RKO (cell line): Measurements from ENCODE around the gene ABLIM2.

Source experiments
- DNase-seq: peaks from one replicate; pipeline ENCODE4 v3.0.0-alpha.2; 2016; ENCODE audit warnings: low spot score

Gene ABLIM2

DNA sequence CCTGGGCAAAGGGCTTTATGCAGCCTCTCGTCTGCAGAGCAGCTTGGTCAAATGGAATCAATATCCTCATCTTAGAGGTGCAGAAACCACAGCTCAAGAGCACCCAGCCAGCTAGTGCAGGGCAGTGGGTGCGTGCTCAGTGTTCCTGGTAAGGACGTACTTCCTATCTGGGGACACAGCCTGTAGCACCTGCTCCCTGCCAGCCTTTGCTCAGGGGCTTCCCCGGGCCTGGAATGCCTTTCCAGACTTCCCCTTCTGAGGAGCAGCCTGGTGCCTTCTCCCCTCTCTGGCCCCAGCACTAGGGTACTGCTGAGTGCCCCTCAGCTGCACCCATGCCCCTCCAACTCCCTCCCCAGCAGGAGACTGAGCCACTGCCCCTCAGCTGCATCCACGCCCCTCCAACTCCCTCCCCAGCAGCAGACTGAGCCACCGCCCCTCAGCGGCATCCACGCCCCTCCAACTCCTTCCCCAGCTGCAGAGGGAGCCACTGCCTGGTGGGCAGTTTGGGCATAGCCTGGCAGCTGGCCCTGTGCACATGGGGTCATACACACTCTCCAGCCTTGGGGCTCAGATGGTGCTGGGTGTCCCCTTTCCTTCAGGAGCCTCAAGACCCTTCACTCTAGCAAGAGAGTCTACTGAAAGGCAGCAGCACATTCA lies 176.7 kb downstream of the ABLIM2 start:
- no peak for DNase-seq

DNA sequence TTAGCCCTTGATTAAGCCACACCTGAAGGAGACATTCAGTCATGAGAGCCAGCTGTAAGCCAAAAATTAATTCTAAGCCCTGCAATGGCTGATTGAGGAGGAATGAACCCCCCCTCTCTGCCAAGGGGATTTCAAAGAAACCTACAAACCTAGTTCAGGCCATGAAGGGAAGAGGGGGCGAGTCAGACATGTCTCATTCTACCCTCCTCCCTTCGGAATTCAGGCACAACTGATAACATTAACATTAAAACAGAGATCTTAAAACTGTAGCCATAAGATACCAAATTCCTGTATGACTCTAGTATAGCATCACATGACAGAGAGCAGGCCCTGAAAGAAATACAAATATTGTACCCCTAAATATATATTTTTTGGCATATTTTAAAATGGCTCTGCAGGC lies 178.6 kb downstream of the ABLIM2 start:
- no peak for DNase-seq

- no peak for DNase-seq
These were observed 179.0 kb downstream of the ABLIM2 start for GRCh38 chr4:7979652-7979968.

DNA sequence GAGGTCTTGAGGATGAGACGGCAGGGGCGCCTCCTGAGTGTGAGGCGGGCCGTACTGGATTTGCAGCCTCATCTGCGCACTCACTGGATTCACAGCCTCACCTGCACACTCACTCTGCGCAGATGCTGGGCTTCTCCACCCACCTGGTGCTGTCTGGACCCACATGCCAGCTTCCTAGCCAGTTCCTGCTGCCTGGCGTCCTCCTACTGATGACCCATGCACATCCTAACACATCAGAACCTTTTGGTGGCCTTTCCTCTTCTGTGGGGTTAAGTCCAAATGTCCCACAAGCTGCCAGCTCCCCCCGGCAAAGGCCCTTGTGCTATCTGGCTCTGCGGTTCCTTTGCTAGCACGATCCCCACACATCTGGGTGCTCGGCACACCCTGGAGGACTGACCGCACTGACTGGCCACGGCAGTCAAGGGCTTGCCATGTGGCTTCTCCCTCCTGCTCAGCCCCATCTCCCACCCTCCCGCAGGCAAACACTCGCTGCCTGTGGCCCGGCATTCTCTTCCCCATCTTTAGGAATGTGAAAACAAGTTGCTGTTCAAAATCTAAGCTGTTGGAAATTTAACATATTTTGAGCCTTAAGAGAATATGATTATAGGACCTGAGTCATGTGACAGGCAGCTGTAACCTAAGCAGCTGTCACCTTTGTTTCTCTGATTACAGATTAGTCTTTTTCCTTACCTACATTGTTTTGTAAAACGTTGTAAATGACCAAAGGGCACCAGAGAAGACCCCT lies 179.5 kb downstream of the ABLIM2 start:
- DNase-seq, result no peak

DNA sequence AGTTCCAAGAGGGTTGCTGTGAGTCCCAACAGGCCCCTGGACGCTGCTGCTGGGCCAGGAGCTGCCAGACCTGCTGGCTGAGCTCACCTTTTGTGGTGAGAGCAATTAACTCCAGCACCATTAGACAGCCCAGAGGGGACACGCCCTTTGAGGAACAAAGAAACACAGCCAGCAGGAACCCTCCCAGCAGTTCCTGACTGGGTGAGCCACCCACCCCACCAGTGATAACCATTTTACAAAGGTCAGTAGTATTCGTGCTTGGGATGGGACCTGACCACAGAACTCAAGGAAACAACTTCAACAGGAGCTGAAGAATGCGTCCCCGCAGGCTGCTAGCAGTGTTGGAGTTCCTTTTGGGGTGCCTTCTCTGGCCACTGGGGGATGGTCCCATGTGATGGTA lies 180.1 kb downstream of the ABLIM2 start:
- no peak for DNase-seq

DNA sequence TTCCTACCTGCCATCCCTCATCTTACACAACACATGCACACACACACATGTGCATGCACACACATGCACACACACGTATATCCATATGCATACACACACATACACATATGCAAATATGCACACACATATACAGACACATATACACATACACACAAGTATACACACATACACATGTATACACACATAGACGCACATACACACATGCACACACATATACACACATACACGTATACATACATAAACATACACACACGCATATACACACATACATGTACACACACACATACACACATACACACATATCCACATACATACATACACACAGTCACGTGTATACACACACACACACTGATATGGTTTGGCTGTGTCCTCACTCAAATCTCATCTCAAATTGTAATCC lies 182.0 kb downstream of the ABLIM2 start:
- DNase-seq, result no peak

- no peak for DNase-seq
These were observed 182.6 kb downstream of the ABLIM2 start for GRCh38 chr4:7976025-7976424.

- no peak for DNase-seq
These were observed 184.2 kb downstream of the ABLIM2 start for GRCh38 chr4:7974425-7974824.

GRCh38 chr4:7973545-7973981 lies 185.1 kb downstream of the ABLIM2 start:
- DNase-seq, result no peak

DNA sequence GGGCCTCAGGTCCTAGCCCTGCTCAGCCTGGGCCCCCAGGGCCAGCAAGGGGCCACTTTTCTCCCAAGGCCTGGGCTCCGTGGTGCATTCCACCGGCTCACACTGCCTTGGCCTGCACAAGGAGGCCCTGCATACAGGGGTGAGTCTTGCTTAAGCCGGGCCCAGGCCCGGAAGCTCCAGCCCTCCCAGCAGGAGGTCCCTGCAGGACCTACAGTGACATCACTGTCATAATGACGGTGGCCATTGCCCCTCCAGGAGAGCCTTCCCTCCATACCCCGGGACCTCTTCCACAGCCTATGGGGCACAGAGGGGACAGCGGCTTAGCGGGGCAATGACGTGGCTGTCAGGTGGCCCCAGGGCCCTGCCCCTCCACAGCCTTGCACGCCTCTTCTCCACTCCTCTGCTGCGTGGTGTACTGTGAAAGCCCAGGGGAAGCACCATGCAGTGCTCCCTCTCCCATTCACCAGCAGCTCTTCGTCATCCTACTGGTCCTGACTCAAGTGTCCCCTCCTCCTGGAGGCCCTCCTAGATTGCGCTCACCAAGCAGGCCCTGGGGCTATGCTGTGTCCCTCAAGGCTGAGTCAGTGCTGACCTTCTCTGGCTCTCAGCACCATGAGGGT lies 186.6 kb downstream of the ABLIM2 start:
- no peak for DNase-seq

- DNase-seq, result no peak
These were observed 187.4 kb downstream of the ABLIM2 start for GRCh38 chr4:7971159-7971631.

DNA sequence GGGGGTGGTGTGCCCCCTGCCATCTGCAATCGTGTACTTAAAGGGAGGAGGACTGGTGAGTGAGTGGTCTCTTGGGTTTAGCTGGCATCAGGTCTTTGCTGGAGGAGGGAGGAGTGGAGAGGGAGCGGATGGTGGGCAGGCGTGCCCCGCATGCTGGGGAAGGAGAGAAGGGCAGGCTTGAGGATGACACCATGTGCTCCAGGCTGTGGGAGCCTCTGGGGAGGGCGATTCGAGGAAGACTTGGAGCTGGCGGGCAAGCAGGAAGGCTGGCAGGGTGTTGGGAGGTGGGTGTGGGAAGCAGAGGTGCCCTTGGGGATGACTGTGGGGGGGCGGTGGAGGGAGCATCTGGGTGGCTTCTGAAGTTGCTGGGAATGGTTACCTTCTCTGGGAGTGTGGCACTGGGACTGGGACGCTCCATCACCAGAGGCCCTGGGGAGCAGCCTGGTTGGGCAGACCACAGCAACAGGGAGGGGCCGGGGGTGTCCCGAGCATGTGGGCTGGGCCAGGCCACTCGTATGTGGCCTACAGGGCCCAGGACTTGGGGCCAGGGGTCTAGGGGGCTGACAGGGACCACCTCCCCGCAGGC lies 188.2 kb downstream of the ABLIM2 start:
- no peak for DNase-seq

DNA sequence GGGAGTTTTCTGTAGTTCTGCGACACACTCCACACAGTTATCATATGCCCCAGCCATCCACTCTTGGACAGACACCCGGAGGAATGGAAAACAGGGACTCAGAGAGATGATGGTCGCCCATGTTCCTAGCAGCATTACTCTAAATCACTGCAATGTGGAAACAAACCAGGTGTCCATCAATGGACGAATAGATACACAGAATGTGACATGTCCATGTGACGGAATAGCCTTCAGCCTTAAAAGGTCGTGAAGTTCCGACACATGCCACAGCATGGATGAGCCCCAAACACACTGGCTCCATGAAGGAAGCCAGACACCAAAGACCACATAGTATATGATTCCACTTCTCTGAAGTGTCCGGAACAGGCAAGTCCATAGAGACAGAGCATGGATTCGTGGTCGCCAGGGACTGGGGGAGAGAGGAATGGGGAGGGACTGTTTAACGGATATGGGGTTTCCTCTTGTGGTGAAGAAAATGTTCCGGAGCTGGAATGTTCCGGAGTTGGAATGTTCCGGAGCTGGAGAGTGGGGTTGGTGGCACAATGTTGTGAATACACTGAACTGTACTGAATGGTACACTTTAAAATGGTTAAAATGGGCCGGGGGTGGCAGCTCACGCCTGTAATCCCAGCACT lies 190.2 kb downstream of the ABLIM2 start:
- no peak for DNase-seq

GRCh38 chr4:7967501-7968261 lies 190.9 kb downstream of the ABLIM2 start:
- no peak for DNase-seq

GRCh38 chr4:7967063-7967440 lies 191.6 kb downstream of the ABLIM2 start:
- DNase-seq, result no peak

GRCh38 chr4:7966281-7967062 lies 192.1 kb downstream of the ABLIM2 start:
- no peak for DNase-seq

GRCh38 chr4:7964890-7965662 lies 193.5 kb downstream of the ABLIM2 start:
- DNase-seq, result no peak

DNA sequence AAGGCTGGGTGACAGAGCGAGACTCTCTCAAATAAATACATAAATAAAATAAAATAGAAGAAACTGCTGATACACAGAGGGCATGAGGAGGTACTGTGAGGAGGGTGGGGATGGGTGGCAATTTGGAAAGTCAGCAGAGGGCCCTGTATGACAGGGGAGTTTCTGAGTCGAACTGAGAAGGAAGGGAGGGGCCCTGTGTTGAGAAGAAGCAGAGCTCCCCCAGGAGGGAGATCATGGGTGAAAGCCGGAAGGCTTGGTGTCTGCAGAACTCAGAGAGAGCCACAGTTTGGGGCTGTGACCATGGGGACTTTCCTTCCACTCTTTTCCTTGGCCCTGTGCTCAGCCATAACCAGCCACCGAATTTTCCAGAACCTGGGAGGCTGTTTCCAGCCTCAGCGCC lies 194.2 kb downstream of the ABLIM2 start:
- no peak for DNase-seq

- no peak for DNase-seq
These were observed 194.9 kb downstream of the ABLIM2 start for GRCh38 chr4:7963691-7964090.
